ENCODE data around the gene SLC5A1. TPM values are rescaled to one million over a fixed set of nuclear protein-coding genes. Genes with fewer than 3 reads are reported as not detected.
A peak's percentile ranks its signal among the peaks of the same experiment; 100 is the strongest.

The SLC5A1 gene
- polyA plus RNA-seq, 3 donors, result not detected

GRCh38 chr22:32103658-32104315 is 60.7 kb downstream of the SLC5A1 start:
- no peak overlapping the region for H3K9ac ChIP-seq (ENCODE audit: insufficient read depth, low read length, poor library complexity, severe bottlenecking)
- Mint-ChIP-seq H3K27ac (no peak overlapping the region), H3K36me3 (no peaks in the 10 kb centered on the region), H3K4me1 (no peaks in the 10 kb centered on the region), H3K27me3 (ENCODE audit: low read depth in 3 of 3) (peaks cover 4 to 6% (median 5%) of the 10 kb centered on the region in 3 donors), H3K4me3 (no peak overlapping the region), H3K9me3 (no peaks in the 10 kb centered on the region)
- H3K36me3 ChIP-seq (replicated peaks in 1 of 2; ENCODE audit: control insufficient read depth in 1 of 2, insufficient read depth in 2 of 2, low read length in 2 of 2), result no peaks in the 10 kb centered on the region
- no peaks in the 10 kb centered on the region for H3K9me3 ChIP-seq (replicated peaks in 1 of 2; ENCODE audit: control insufficient read depth in 1 of 2, insufficient read depth in 1 of 2, low read length in 2 of 2)
- TF ChIP-seq CTCF (IDR thresholded peaks at IDR 0.05), result peak; percentile 70
- no peaks in the 10 kb centered on the region for H3K4me1 ChIP-seq (ENCODE audit: control insufficient read depth in 1 of 2, insufficient read depth in 2 of 2, low read length in 2 of 2)
- DNase-seq, result peak in 2 of 3 donors; percentile 13 to 25
- no peaks in the 10 kb centered on the region for H3K79me2 ChIP-seq (ENCODE audit: insufficient read depth, low read length)
- H3K4me3 ChIP-seq (replicated peaks in 1 of 3; ENCODE audit: low read depth in 2 of 3, low read length in 3 of 3), result no peak overlapping the region
- 65% methylated on average over 2 of the region's 2 CpGs for WGBS (ENCODE audit: insufficient coverage)
- intact Hi-C loops (cut with micrococcal nuclease), result loop anchor here (2.0 to 5.0 kb wide), 2 partner anchors 163 to 164 kb away; no protein-coding TSS in a partner anchor
- no peaks in the 10 kb centered on the region for H4K20me1 ChIP-seq (ENCODE audit: insufficient read depth, low read length)
- peaks cover 0 to 5% of the 10 kb centered on the region in 2 donors for H3K27me3 ChIP-seq (ENCODE audit: control insufficient read depth in 2 of 2, insufficient read depth in 2 of 2, low read length in 2 of 2)
- no peak overlapping the region for H3K4me2 ChIP-seq (replicated peaks; ENCODE audit: extremely low read depth, low read length, poor library complexity, severe bottlenecking)
- H2AFZ ChIP-seq (ENCODE audit: insufficient read depth, low read depth, low read length, poor library complexity, severe bottlenecking), result no peak overlapping the region
- no peak overlapping the region for H3K27ac ChIP-seq (ENCODE audit: low read depth in 1 of 2, low read length in 2 of 2)

GRCh38 chr22:32106930-32107329 is 63.9 kb downstream of the SLC5A1 start:
- DNase-seq, result no peak
- Histone ChIP-seq H3K4me2 (replicated peaks; ENCODE audit: extremely low read depth, low read length, poor library complexity, severe bottlenecking) (no peak overlapping the region), H3K27ac (ENCODE audit: low read depth in 1 of 2, low read length in 2 of 2) (no peak overlapping the region), H3K4me1 (ENCODE audit: control insufficient read depth in 1 of 2, insufficient read depth in 2 of 2, low read length in 2 of 2) (no peaks in the 10 kb centered on the region), H3K4me3 (replicated peaks in 1 of 3; ENCODE audit: low read depth in 2 of 3, low read length in 3 of 3) (no peak overlapping the region), H3K9ac (ENCODE audit: insufficient read depth, low read length, poor library complexity, severe bottlenecking) (no peak overlapping the region), H3K9me3 (replicated peaks in 1 of 2; ENCODE audit: control insufficient read depth in 1 of 2, insufficient read depth in 1 of 2, low read length in 2 of 2) (no peaks in the 10 kb centered on the region), H3K27me3 (ENCODE audit: control insufficient read depth in 2 of 2, insufficient read depth in 2 of 2, low read length in 2 of 2) (peaks cover 0 to 5% of the 10 kb centered on the region in 2 donors), H3K36me3 (replicated peaks in 1 of 2; ENCODE audit: control insufficient read depth in 1 of 2, insufficient read depth in 2 of 2, low read length in 2 of 2) (no peaks in the 10 kb centered on the region), H2AFZ (ENCODE audit: insufficient read depth, low read depth, low read length, poor library complexity, severe bottlenecking) (no peak overlapping the region), H4K20me1 (ENCODE audit: insufficient read depth, low read length) (no peaks in the 10 kb centered on the region), H3K79me2 (ENCODE audit: insufficient read depth, low read length) (no peaks in the 10 kb centered on the region)
- no peak for TF ChIP-seq CTCF (IDR thresholded peaks at IDR 0.05)
- intact Hi-C loops (cut with micrococcal nuclease), result no loop called here
- H3K4me3 Mint-ChIP-seq, result no peak overlapping the region
- no peaks in the 10 kb centered on the region for H3K36me3 Mint-ChIP-seq
- no peaks in the 10 kb centered on the region for H3K9me3 Mint-ChIP-seq
- H3K27me3 Mint-ChIP-seq (ENCODE audit: low read depth in 3 of 3), result peaks cover 5 to 12% (median 6%) of the 10 kb centered on the region in 3 donors
- H3K27ac Mint-ChIP-seq, result no peak overlapping the region
- no peaks in the 10 kb centered on the region for H3K4me1 Mint-ChIP-seq
- WGBS (ENCODE audit: insufficient coverage), result 20% methylated on average over 1 of the region's 1 CpG

All from CD14-positive monocyte (primary cell).